Loucy (cell line): ENCODE measurements around the gene LHX6.

Experiments
- CTCF ChIP-seq: fragments of 200-600 bp; sonication (generic); conservative IDR thresholded peaks from 2 replicates; pipeline ENCODE4 v1.5.1; 2014; ENCODE audit warnings: mild to moderate bottlenecking, antibody characterized with exemption, low read length
- EZH2phosphoT487 ChIP-seq: fragments of 200-600 bp; IDR thresholded peaks from 2 replicates; pipeline ENCODE4 v1.6.1; 2018; ENCODE audit warnings: antibody characterized with exemption, mild to moderate bottlenecking, moderate library complexity, borderline replicate concordance

- TF ChIP-seq CTCF (no peak), EZH2phosphoT487 (no peak)
Measured at GRCh38 chr9:122274055-122274454, 45.3 kb upstream of the LHX6 start.
